Effector memory CD8-positive, alpha-beta T cell (primary cell): Measurements from ENCODE around the gene CSNK1A1L.

Experiments used
- ATAC-seq: fragments of 150-1000 bp; cut with Tn5 transposase; replicated peaks from 2 replicates; pipeline ENCODE4 v1.10.0; 2021; ENCODE audit warnings: mild to moderate bottlenecking, moderate library complexity
- DNase-seq, 3 experiments: peaks; one replicate each; pipeline ENCODE4 v3.0.0; 2021
- H3K27ac Mint-ChIP-seq, 2 donors: one replicate each; pipeline ENCODE4 v1.8.0; 2022; ENCODE audit warnings: mild to moderate bottlenecking in 2 of 2, mixed read lengths in 2 of 2, moderate library complexity in 2 of 2
- H3K27me3 Mint-ChIP-seq, 2 donors: one replicate each; pipeline ENCODE4 v1.8.0; 2022; ENCODE audit warnings: mixed read lengths in 2 of 2
- H3K36me3 Mint-ChIP-seq: one replicate; pipeline ENCODE4 v1.8.0; 2022; ENCODE audit warnings: mild to moderate bottlenecking, moderate library complexity, mixed read lengths; ENCODE audit not compliant: insufficient read depth
- H3K4me1 Mint-ChIP-seq, 2 donors: one replicate each; pipeline ENCODE4 v1.8.0; 2022; ENCODE audit warnings: low read depth in 2 of 2, mixed read lengths in 2 of 2
- H3K4me3 Mint-ChIP-seq, 2 donors: one replicate each; pipeline ENCODE4 v1.8.0; 2022; ENCODE audit warnings: mild to moderate bottlenecking in 2 of 2, mixed read lengths in 2 of 2, moderate library complexity in 2 of 2
- H3K9me3 Mint-ChIP-seq, 2 donors: one replicate each; pipeline ENCODE4 v1.8.0; 2022; ENCODE audit warnings: mixed read lengths in 2 of 2
- total RNA-seq, 9 experiments: gene quantifications; one replicate each; lab custom pipeline; 2026; lab: John Stamatoyannopoulos, UW

The CSNK1A1L gene
- 0 to 0.23 (median 0) reads per million in 9 experiments for total RNA-seq

DNA sequence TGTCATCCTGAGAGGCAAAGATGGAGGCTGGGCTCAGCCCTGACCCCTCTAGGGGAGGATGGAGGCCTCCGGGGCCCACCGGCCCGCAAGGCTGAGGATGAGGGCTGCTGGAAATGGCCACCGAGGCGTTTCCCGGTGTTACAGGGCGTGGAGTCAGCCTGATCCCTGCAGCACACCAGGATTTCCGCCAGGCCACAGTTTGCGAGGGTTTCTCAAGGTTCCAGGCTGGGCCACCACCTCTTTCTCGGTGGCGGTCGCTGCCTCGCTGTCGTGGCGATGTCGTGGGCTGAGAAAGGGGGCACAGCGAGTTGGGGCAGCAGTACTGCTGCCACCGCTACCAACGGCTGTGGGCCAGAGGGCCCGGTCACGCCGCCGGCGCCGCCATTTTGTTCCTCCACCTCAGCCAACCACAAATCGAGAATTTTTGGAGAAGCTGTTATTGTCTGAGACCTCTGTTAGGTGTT is at the start of gene CSNK1A1L:
Gene CSNK1A1L (minus strand): TSS at position 414 of the 464 bp plus-strand sequence. CDS start 408 bp downstream, at position 6.
- Mint-ChIP-seq H3K4me3 (no peak within 1 kb of the TSS), H3K27me3 (peaks cover 27 to 30% of the 10 kb centered on the region in 2 donors)

DNA sequence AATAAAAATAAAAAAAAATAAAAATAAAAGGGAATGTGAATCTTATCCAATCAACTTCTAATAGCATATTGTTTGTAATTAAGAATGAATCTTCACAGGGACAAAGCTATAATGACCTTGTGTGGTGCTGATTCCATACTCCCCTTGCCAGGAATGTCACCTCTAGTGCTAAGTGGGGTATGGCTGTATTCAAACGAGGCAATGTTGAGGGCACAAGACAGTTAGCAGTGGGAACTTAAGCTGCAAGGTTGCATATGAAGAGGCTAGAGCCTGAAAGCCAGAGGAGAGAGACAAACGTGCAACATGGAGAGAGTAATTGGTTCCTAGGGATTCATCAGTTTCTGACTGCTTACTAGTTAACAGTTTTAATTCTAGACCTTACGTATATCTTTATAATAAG is 43.9 kb upstream of the CSNK1A1L start:
- Mint-ChIP-seq H3K9me3 (peaks cover 0 to 3% of the 10 kb centered on the region in 2 donors), H3K4me3 (no peak overlapping the region), H3K36me3 (no peaks in the 10 kb centered on the region), H3K4me1 (no peaks in the 10 kb centered on the region), H3K27ac (no peak overlapping the region), H3K27me3 (no peaks in the 10 kb centered on the region)
- no peak for ATAC-seq
- DNase-seq: no peak

More for the DNA sequence above, at the start of gene CSNK1A1L:
- no peak for DNase-seq
- no peak for ATAC-seq
- Mint-ChIP-seq H3K36me3 (no peaks in the 10 kb centered on the region), H3K4me1 (no peaks in the 10 kb centered on the region), H3K9me3 (no peaks in the 10 kb centered on the region), H3K27ac (no peak within 1 kb of the TSS)

DNA sequence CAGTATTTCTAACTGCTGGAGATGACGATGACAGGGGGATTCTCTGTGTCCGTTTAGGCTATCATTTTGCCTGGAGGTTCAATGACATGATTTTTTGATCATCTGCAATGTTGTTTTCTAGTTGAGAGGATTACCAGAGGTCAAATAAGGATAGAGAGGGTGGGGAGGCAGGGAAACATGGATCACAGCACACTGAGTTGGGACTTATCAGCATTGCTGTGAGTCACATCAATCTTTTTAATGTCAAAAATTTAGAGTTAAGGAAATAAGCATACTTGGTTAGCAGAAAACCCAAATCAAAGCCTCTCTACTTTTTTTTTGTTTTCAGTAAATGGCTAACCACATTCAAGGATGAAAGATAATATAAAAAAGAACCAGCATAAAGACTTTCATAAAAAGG is 43.0 kb upstream of the CSNK1A1L start:
- Mint-ChIP-seq H3K9me3 (peaks cover 0 to 2% of the 10 kb centered on the region in 2 donors), H3K27ac (no peak overlapping the region), H3K36me3 (no peaks in the 10 kb centered on the region), H3K4me1 (no peaks in the 10 kb centered on the region), H3K4me3 (no peak overlapping the region), H3K27me3 (no peaks in the 10 kb centered on the region)
- ATAC-seq: no peak
- no peak for DNase-seq

DNA sequence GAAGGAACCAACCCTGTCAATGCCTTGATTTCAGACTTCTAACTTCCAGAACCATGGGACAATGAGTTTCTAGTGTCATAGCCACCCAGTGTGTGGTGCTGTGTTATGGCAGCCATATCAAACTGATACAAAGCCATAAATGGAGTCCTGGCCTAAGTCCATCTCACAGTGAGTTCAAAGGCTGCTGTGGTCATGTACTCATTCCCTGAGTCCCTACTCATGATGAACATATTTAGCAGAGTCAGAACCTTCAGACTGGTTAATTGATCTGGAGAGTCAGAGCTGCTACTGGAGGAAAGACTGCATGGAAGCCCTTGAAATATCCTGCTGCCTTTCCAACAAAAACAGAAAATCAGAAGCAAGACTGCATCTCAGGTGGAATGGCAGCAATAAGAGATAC is 39.2 kb upstream of the CSNK1A1L start:
- H3K27ac Mint-ChIP-seq: no peak overlapping the region
- ATAC-seq (no peak), DNase-seq (no peak)
- H3K36me3 Mint-ChIP-seq: no peaks in the 10 kb centered on the region
- H3K4me3 Mint-ChIP-seq: no peak overlapping the region
- no peaks in the 10 kb centered on the region for H3K9me3 Mint-ChIP-seq
- no peaks in the 10 kb centered on the region for H3K27me3 Mint-ChIP-seq
- no peaks in the 10 kb centered on the region for H3K4me1 Mint-ChIP-seq

DNA sequence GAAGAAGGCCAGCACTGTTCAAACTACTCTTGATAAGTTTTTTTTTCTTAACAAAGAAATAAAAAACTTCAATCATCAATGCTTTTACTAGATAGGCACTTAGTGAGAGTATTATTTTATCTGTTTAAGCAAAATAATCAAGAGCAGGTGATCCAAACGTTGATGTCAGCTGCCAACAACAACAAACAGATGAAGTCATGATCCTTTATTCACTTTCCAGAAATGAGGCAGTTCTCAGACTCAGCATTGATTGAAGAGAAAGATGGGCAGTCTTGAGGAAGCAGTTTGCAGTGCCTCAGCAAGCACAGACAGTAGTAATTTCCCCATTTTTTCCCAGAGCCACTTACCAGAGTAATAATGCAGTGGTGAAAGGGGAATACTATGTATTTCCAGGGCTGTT is 38.4 kb upstream of the CSNK1A1L start:
- ATAC-seq: no peak

DNA sequence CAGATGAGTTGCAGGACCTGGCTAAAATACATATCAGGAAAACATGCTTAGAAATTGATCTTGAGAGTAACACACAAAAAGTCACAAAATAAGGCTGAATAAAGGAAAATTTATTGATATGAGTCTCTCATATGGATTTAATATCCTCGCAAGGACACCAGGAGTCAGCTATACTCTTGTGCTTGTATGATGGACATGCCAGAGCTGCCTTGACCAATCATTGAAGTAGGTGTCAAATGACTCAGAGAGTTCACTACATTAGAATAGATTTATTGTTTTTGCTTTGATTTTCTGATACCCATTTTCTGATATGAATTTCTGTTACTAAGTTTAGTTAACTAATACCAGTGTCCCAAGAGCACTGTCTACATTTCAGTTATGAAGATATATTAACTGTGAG is 37.4 kb upstream of the CSNK1A1L start:
- Mint-ChIP-seq H3K36me3 (no peaks in the 10 kb centered on the region), H3K27ac (no peak overlapping the region), H3K4me3 (no peak overlapping the region), H3K9me3 (no peaks in the 10 kb centered on the region), H3K4me1 (no peaks in the 10 kb centered on the region), H3K27me3 (no peaks in the 10 kb centered on the region)
- ATAC-seq (no peak), DNase-seq (no peak)

More for the DNA sequence above, 38.4 kb upstream of the CSNK1A1L start:
- no peak for DNase-seq
- H3K27ac Mint-ChIP-seq: no peak overlapping the region
- H3K36me3 Mint-ChIP-seq: no peaks in the 10 kb centered on the region
- H3K4me3 Mint-ChIP-seq: no peak overlapping the region
- H3K9me3 Mint-ChIP-seq: no peaks in the 10 kb centered on the region
- no peaks in the 10 kb centered on the region for H3K4me1 Mint-ChIP-seq
- no peaks in the 10 kb centered on the region for H3K27me3 Mint-ChIP-seq

DNA sequence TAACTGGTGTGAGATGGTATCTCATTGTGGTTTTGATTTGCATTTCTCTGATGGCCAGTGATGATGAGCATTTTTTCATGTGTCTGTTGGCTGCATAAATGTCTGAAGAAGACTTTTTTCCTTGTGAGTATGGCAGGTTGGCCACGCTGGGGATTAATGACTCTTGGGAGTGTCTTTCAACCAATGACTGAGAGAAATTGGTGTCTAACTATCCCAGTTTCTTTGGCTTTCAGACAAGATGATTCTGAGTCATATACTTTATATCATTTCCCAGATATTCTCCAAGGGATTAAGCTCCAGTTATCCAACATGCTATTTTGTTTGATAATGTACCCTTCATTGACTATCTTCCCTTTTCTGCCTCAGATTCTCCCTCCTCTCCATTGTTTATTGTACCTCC is 35.5 kb upstream of the CSNK1A1L start:
- Mint-ChIP-seq H3K4me1 (no peaks in the 10 kb centered on the region), H3K27me3 (no peaks in the 10 kb centered on the region), H3K27ac (no peak overlapping the region), H3K9me3 (no peaks in the 10 kb centered on the region), H3K36me3 (no peaks in the 10 kb centered on the region), H3K4me3 (no peak overlapping the region)
- ATAC-seq (no peak), DNase-seq (no peak)

DNA sequence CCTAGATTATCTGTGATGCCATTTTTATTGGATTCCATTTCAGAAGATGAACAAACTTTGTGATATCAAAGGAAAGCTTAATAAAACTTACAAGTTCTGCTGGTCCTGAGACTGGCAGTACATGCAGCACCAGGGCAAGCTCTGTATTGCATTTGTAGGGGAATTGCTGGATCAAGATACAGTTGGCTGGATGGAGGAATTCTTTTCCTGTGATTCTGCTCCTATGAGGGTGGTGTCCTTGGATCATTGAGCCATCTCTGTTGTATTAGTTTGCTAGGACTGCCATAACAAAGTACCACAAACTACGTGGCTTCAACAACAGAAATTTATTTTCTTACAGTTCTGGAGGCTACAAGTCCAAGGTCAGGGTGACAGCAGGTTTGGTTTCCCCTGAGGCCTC is 33.9 kb upstream of the CSNK1A1L start:
- no peak overlapping the region for H3K27ac Mint-ChIP-seq
- DNase-seq: no peak
- H3K27me3 Mint-ChIP-seq: no peaks in the 10 kb centered on the region
- no peak for ATAC-seq
- no peaks in the 10 kb centered on the region for H3K4me1 Mint-ChIP-seq
- H3K36me3 Mint-ChIP-seq: no peaks in the 10 kb centered on the region
- H3K4me3 Mint-ChIP-seq: no peak overlapping the region
- no peaks in the 10 kb centered on the region for H3K9me3 Mint-ChIP-seq

DNA sequence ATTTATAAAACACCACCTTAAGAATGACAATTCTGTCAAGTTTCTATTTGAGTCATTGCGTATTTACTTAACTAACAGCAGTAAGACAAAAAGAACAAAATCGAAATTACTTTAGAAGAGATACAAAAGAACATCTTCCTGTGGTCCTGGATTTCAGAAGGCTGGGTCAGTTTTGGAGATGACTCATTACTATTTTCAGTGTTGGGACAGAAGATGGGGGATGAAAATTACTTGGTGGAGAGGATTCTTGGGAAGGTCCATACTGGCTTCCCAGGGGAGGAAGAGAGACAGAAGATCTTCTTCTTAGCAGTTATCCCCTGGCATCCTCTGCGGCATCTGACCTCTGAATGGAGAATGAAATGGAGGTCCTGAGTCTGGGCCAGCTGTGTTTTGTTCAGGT is 33.5 kb upstream of the CSNK1A1L start:
- no peaks in the 10 kb centered on the region for H3K4me1 Mint-ChIP-seq
- no peak for DNase-seq
- ATAC-seq: no peak
- no peaks in the 10 kb centered on the region for H3K9me3 Mint-ChIP-seq
- no peak overlapping the region for H3K4me3 Mint-ChIP-seq
- H3K36me3 Mint-ChIP-seq: no peaks in the 10 kb centered on the region
- H3K27me3 Mint-ChIP-seq: peaks cover 0 to under 1% of the 10 kb centered on the region in 2 donors
- H3K27ac Mint-ChIP-seq: no peak overlapping the region

DNA sequence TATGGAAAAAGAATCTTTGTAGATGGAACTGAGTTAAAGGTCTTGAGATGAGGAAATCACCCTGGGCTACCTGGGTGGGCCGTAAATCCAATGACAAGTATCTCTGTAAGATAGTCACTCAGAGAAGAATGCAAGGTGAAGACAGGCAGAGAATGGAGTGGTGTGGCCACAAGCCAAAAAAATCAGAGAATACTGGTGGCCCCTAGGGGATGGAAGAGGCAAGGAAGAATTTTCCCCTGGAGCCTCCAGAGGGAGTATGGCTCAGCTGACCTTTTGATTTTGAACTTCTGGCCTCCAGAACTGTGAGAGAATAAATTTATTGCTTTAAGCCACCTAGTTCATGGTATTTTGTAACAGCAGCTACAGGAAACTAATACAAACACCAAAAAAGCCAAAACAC is 32.7 kb upstream of the CSNK1A1L start:
- Mint-ChIP-seq H3K9me3 (no peaks in the 10 kb centered on the region), H3K4me1 (no peaks in the 10 kb centered on the region), H3K27me3 (peaks cover 0 to 8% of the 10 kb centered on the region in 2 donors), H3K27ac (no peak overlapping the region), H3K36me3 (no peaks in the 10 kb centered on the region), H3K4me3 (no peak overlapping the region)
- no peak for ATAC-seq
- no peak for DNase-seq

DNA sequence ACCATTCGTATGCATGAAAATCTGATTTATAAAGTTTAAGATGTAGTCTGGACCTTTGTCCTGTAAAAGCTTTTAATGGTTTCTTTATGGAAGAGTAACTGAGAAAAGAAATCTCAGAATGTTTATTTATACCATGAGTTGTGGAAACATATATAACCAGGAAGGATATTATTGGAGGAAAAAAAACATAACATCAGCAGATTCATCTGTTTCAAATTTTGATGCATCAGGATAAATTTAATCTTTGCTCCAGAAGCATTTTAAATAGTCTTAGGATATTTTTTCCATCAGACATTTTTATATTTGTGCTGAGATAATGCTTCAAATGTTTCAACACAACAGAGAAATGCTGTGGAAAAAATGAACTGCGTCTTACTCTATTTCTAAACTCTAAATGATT is 31.2 kb upstream of the CSNK1A1L start:
- no peak for DNase-seq
- Mint-ChIP-seq H3K36me3 (no peaks in the 10 kb centered on the region), H3K9me3 (no peaks in the 10 kb centered on the region), H3K27ac (no peak overlapping the region), H3K4me1 (no peaks in the 10 kb centered on the region), H3K27me3 (peaks cover 0 to 9% of the 10 kb centered on the region in 2 donors), H3K4me3 (no peak overlapping the region)
- no peak for ATAC-seq

DNA sequence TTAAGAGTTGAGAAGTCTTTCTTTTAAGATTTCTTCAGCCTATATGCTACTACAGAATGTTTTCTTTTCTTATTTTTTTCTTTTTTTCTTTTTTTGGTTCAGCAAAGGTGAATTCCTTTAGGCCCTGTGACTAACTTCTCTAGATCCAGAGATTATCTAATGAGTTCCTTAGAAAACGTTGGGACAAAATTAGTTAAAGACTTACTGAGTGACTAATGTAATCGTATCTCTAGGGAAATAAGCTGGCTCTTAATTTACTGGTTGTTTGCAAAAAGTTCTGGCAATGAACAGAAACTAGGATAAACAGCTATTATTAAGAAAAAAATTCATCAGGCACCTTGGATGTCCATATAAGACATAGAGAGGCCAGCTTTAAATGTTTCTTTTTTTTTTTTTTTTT is 30.7 kb upstream of the CSNK1A1L start:
- peaks cover 0 to 9% of the 10 kb centered on the region in 2 donors for H3K27me3 Mint-ChIP-seq

DNA sequence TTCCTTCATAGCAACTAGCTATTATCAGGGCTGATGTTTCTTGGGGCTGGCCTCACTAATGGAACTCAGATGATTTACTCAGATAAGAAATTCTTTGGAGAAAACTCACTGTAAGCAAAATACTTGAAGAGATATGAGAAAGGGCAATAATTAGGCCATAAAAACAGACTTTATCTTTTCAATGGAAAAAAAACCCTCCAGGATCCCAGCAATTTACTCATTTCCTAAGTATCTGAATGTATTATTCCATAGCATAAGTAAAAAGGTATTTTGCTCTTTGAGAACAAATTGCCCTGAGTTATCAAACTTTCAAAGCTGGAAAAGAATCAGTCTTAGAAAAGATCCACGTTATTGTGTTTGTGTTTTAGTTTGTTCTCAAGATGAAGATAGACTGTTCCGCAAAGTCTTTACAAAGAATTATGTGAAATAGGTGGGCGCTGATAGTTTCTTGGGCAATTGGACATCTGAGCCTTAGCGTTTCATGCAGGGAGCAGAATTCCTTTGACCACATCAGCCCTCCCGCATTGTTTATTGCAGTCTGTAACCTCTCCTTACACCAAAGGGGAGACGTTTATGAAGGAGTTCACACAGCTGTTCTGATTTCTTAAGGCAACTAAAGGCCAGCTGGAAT is 29.1 kb upstream of the CSNK1A1L start:
- no peaks in the 10 kb centered on the region for H3K36me3 Mint-ChIP-seq
- peaks cover 0 to 9% of the 10 kb centered on the region in 2 donors for H3K27me3 Mint-ChIP-seq
- no peaks in the 10 kb centered on the region for H3K4me1 Mint-ChIP-seq
- DNase-seq (no peak), ATAC-seq (no peak)
- no peaks in the 10 kb centered on the region for H3K9me3 Mint-ChIP-seq
- H3K4me3 Mint-ChIP-seq: no peak overlapping the region
- H3K27ac Mint-ChIP-seq: no peak overlapping the region

More for the DNA sequence above, 30.7 kb upstream of the CSNK1A1L start:
- no peak overlapping the region for H3K27ac Mint-ChIP-seq
- DNase-seq (no peak), ATAC-seq (no peak)
- no peak overlapping the region for H3K4me3 Mint-ChIP-seq
- no peaks in the 10 kb centered on the region for H3K9me3 Mint-ChIP-seq
- no peaks in the 10 kb centered on the region for H3K4me1 Mint-ChIP-seq
- no peaks in the 10 kb centered on the region for H3K36me3 Mint-ChIP-seq

DNA sequence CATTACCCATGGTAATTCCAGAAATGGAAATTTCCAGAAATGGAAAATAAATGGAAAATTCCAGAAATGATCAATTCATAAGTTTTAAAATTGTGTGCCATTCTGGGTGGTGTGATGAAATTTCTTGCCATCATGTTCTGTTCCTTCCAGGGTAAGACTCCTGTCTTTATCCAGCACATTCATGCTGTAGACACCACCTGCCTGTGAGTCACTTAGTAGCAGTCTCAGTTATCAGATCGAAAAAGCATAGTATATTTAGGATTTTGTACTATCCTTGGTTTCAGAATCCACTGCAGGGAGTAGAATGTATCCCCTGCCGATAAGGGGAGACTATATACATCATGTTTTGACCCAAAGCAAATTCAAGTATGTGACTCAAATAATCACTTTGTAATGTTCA is 26.7 kb upstream of the CSNK1A1L start:
- Mint-ChIP-seq H3K4me3 (no peak overlapping the region), H3K4me1 (no peaks in the 10 kb centered on the region), H3K27ac (no peak overlapping the region), H3K27me3 (peaks cover 0 to 9% of the 10 kb centered on the region in 2 donors), H3K9me3 (no peaks in the 10 kb centered on the region), H3K36me3 (no peaks in the 10 kb centered on the region)
- DNase-seq (no peak), ATAC-seq (no peak)
